ENCODE results near the gene ACTA2.

The ACTA2 gene

GRCh38 chr10:88888810-88889445, 63.6 kb downstream of the ACTA2 start:
- no peak for DNase-seq

- no peak for DNase-seq
Measured at GRCh38 chr10:88886557-88886956, 66.0 kb downstream of the ACTA2 start.
